ENCODE measurements around the gene CFAP141. TPM values are rescaled to one million over a fixed set of nuclear protein-coding genes. Genes with fewer than 3 reads are reported as not detected.

CFAP141 gene
- polyA plus RNA-seq, 1 donor from 2014 or later, result not detected

Small RNAs within 50 kb of the gene (small RNA-seq; reads per million reads assigned to genes)
- gene MIR190B, result 128 to 397 (median 396) reads per million in 3 experiments

Other genes starting within 250 kb of the CFAP141 start
- 12.1 and 14.0 TPM in 2 replicates for gene CRTC2, start 247.7 kb downstream of the CFAP141 start, polyA plus RNA-seq
- gene SLC39A1, start 242.8 kb downstream of the CFAP141 start, polyA plus RNA-seq, result 35.2 and 39.9 TPM in 2 replicates
- gene CREB3L4, start 238.4 kb downstream of the CFAP141 start, polyA plus RNA-seq, result 12.4 and 18.0 TPM in 2 replicates
- gene JTB, start 228.7 kb downstream of the CFAP141 start, polyA plus RNA-seq, result 257 and 265 TPM in 2 replicates
- gene RAB13, start 220.0 kb downstream of the CFAP141 start, polyA plus RNA-seq, result 0.53 TPM in 1 of 2 replicates, not detected in the other
- 2,047 and 2,235 TPM in 2 replicates for gene RPS27, start 215.6 kb downstream of the CFAP141 start, polyA plus RNA-seq
- 0.09 TPM in 1 of 2 replicates, not detected in the other for gene NUP210L, start 51.3 kb downstream of the CFAP141 start, polyA plus RNA-seq
- gene TPM3, start 14.2 kb downstream of the CFAP141 start, polyA plus RNA-seq, result 339 and 356 TPM in 2 replicates
- gene UBAP2L, start 14.6 kb upstream of the CFAP141 start, polyA plus RNA-seq, result 41.4 and 44.7 TPM in 2 replicates
- 126 and 155 TPM in 2 replicates for gene HAX1, start 66.3 kb upstream of the CFAP141 start, polyA plus RNA-seq
- not detected in 2 replicates for gene AQP10, start 114.8 kb upstream of the CFAP141 start, polyA plus RNA-seq
- 71.3 and 86.9 TPM in 2 replicates for gene ATP8B2, start 119.2 kb upstream of the CFAP141 start, polyA plus RNA-seq
- gene IL6R, start 199.0 kb upstream of the CFAP141 start, polyA plus RNA-seq, result not detected in 2 replicates